ENCODE data around the gene PDCL3.
A peak's percentile ranks its signal among the peaks of the same experiment; 100 is the strongest.

The PDCL3 gene

DNA sequence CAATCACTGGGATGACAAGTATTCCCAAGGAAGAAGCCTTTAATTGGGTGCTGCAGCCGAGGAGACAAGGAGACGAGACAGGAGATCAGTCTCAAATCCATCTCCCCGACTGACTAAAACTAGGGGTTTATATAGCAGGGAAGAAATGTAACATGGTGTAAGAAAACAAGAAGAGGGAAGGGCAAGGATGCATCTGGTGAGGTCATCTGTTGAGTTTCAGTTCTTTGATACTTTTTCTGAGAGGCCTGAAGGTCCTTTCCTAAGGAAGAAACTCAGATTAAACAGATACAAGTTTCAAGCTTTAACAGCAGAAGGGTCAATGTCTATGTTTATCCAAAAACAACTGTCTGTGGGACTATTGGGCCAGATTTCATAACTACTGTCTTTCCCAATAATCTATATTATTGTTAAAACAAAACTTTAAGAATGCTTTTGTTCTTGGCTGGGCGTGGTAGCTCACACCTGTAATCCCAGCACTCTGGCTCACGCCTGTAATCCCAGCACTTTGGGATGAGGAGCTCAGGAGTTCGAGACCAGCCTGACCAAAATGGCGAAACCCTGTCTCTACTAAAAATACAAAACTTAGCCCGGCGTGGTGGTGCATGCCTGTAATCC is 2.5 kb upstream of the PDCL3 start:
- no peak for DNase-seq (ENCODE audit: low spot score)

DNA sequence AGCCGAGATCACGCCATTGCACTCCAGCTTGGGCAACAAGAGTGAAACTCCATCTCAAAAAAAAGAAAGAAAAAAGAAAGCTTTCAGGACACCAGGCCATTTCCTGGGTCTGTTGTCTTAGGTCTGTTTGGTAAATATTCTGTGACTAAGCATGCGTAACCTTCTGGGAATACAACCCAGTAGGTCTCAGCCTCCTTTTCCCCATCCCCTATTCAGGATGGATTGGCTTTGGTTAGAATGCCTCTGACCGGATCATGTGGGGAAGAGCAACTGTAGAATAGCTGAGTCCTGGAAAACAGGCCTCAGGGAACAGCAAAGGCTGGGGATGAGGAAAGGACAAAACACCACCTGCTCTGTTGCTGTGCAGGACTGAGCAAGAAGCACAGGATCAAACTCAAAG is 1.6 kb upstream of the PDCL3 start:
- peak; percentile 45 for DNase-seq (ENCODE audit: low spot score)

DNA sequence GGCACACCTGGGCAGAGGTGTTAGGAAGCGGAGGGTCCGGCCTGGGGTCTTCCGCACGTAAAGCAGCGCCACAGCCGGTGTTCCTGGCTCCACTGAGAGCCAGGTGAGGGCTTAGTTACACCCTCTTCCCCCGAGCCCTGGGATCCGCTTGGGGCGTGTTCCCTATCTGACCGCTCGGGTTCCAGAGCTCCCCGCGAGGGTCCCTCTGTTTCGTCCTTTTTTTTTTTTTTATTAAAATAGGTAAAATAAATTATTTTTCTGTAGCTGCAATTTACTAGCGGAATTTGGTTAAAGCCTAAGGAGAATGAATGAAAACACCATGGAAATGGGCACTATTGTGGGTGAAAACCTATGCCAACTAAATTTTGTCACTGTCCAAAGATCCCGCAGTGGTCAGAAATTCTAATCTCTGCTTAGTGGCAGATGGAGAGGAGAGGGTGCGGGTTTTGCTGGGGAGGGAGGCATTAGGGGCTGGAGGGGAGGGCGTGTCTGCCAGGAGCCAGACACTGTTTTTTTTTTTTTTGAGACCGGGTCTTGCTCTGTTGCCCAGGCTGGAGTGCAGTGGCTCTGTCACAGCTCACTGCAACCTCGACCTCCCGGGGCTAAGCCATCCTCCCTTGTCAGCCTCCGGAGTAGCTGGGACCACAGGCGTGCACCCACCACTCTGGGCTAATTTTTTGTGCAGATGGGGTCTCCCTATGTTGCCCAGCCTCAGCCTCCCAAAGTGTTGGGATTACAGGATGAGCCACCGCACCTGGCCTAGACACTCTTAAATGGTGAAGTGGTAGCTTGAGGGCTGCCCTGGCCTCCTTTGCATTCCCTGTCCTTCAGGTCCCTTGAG is 834 bp downstream of the PDCL3 start:
- peak; percentile 11 for DNase-seq (ENCODE audit: low spot score)

DNA sequence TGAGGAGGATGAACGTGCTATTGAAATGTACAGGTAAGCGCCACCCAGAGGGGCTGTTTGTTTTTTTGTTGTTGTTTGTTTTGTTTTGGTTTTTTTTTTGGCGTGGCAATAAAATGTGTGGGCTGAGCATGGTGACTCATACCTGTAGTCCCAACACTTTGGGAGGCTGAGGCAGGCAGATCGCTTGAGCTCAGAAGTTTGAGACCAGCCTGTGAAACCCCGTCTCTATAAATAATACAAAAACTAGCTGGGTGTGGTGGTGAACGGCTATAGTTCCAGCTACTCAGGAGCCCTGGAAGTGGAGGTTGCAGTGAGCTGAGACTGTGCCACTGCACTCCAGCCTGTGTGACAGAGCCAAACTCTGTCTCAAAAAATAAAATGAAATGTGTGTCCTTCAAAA is 6.2 kb downstream of the PDCL3 start:
- no peak for DNase-seq (ENCODE audit: low spot score)

DNA sequence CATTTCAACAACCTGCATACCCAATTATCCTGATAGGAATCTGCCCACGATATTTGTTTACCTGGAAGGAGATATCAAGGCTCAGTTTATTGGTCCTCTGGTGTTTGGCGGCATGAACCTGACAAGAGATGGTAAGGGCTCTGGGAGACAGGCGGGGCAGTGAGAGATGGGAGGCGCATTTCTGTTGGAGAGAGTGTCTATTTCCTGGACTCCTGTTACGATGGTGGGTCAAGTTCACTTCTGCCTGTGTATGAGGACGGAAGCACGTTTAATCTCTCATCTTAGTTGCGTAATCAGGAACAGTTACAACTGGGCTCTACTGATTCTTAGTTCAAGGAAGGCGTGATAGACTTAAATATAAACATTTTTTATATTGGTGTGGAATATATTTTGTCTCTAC is 8.9 kb downstream of the PDCL3 start:
- DNase-seq (ENCODE audit: low spot score), result no peak

DNA sequence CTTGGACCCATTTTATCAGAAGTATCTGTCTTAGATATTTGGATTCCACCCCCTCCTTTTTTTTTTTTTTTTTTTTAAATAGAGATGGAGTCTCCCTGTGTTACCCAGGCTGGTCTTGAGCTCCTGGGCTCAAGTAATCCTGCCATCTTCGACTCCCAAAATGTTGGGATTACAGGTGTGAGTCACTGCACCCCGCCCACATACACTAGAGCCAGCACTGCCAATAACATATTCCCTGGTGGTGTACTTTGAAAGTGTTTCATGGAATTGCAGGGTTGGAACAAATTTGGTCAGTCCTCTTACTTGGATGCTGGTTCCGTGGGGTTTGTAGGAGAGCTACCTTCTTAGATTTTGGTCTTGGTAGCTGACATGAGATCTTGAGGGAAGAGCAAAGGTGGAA is 15.0 kb downstream of the PDCL3 start:
- DNase-seq (ENCODE audit: low spot score), result peak; percentile 7

DNA sequence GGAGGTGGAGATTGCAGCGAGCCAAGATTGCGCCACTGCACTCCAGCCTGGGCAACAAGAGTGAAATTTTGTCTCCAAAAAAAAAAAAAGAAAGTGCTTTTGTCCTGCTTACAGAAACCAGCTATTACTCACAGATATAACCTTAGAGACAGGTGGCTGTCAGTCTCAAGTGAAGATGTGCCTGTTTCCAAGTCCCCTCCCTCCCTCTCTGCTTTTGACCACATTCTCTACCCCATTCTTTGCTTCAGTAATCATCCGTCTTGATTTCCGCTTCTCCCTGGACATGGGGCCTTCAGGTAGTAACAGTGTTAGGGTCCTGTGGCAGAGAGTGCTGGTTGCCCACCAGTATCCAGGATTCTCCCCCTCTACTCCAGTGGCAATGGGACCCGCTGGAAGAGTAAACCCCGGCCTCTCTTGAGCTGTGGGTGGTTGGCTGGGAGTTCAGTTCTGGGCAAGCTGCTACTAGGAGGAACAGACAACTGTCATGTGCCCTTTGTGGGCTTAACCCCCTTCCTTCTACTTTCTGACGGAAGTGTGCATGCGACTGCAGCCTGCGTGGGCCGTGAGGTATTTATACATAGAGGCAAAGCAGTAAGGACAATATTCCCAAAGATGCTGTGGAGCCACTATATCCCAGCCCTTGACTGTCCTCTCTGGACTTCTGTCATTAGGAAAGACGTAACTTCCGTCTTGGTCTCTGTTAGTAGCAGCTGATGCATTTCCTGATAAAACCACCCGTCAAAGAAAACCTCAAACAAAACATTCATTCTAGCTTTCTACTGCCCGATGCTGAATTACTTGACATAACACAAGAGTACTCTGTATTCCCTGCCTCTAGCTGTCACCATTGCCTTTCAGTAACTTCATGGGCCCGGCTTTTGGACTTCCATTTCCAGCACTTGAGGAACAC is 17.8 kb downstream of the PDCL3 start:
- no peak for DNase-seq (ENCODE audit: low spot score)

DNA sequence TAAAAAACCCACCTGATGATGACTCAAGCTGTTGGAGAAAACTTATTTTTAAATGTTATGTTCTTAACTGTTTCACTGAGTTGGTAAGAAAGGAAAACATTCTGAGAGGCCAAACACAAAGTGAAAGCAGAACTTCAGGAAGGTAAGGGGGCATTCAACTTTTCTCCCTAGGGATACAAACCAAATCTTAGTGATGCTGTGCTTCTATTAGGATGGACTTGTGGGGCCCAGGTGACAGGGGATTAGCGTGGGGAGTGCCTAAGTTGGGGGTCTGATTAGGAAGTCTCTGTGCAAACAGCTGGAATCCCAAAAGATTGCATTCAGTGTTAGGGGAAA is 18.5 kb downstream of the PDCL3 start:
- DNase-seq (ENCODE audit: low spot score), result no peak

DNA sequence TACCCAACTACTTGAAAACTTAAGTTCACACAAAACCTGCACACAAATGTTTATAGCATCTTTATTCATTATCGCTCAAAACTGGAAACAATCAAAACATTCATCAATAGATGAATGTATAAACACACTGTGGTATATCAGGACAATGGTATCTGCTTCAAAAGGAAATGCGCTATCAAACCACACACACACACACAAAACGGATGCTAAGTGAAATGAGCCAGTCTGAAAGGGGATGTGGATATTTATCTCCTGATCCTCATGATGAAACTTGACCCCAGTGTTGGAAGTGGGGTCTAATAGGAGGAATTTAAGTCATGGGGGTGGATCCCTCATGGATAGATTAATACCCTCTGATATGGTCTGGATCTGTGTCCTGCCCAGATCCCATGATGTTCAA is 22.0 kb downstream of the PDCL3 start:
- no peak for DNase-seq (ENCODE audit: low spot score)

DNA sequence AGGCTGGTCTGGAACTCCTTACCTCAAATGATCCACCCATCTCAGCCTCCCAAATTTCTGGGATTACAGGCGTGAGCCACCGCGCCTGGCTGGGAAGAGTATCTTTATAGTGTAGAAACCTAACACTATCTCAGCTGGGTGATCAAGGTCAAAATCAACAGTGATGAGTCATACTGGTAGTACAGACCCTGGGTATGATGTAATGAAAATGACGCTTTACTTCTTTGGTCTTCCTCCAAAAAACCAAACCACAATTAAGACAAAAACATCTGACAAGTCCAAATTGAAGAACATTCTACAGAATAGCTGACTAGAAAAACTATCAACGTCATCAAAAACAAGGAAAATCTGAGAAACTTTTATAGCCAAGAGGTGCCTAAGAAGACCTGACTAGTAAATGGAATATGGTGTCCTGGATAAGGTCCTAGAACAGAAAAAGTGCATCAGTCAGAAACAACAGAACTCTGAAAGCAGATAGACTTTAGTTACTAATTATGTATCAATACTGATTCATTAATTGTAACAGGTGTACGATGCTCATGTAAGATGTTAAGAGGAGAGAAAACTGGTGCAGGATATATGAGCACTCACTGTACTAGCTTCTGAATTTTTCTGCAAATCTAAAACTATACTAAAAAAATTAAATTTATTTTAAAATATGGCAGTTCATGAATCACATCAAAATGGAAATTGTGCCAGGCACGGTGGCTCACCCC is 25.4 kb downstream of the PDCL3 start:
- DNase-seq (ENCODE audit: low spot score), result peak; percentile 42

DNA sequence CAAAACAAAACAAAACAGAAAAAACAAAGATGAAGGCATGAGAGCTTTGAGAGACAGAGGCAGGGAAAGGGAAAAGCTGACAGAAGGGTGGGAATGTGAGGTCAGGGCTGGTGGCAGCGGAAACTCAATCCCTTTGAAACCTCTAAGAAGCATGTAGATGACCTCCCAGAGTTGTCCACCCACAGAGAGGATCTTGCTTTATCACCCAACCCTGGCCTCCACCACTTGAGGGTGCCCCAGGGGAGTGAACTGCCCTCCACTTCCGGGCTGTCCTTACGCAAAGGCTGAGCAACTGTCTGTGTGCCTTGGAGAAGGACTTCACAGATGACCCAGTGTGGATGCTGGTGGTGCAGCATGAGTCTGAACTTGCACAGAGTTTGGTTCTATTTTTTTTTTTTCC is 26.7 kb downstream of the PDCL3 start:
- DNase-seq (ENCODE audit: low spot score), result no peak

DNA sequence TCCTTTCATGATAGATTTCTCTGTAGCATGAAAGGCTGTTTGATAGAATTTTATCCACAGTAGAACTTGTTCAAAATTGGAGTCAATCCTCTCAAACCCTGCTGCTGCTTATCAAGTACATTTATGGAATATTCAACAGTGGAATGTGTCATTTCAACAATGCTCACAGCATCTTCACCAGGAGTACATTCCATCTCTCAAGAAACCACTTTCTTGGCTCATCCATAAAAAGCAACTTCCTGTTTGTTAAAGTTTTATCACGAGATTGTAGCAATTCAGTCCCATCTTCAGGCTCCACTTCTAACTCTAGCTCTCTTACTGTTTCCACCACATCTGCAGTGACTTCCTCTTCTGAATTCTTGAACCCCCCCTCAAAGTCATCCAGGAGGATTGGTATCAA is 29.4 kb downstream of the PDCL3 start:
- DNase-seq (ENCODE audit: low spot score), result no peak

DNA sequence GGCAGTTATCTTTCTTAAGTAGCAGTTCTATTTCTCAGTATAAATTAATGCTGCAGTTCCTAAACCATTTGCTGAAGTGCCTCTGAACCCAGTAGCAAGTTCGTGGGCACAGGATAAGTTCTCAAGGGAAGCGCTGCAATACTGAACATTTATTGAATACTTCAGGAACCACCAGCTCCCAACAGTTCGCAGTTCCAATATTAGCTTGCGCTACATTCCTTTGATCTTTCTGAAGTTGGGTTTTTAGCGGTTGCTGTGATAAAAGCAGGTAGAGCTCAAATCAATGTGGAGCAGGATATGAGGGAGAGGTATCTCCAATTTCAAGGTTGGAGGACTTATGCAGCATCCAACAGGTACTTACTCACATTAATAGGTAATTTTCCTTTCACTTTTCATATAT is 33.7 kb downstream of the PDCL3 start:
- no peak for DNase-seq (ENCODE audit: low spot score)

DNA sequence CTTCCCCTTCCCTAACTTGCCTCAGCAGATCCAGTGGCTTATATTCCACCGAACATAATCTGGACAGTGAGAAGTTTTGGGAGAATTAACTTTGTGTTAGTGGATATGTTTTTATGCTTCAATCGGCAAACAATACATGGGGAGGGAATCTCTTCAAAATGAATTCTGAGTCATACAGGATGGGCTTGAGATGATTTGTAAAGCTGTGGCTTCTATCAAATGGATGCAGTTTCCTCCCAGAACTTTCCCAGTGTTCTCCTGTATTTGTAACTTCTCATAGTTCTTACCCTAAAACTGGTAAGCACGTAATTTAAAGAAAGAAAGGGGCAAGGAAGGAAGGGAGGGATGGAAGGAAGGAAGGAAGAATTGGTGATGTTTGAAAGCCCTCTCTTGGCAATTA is 36.8 kb downstream of the PDCL3 start:
- no peak for DNase-seq (ENCODE audit: low spot score)

DNA sequence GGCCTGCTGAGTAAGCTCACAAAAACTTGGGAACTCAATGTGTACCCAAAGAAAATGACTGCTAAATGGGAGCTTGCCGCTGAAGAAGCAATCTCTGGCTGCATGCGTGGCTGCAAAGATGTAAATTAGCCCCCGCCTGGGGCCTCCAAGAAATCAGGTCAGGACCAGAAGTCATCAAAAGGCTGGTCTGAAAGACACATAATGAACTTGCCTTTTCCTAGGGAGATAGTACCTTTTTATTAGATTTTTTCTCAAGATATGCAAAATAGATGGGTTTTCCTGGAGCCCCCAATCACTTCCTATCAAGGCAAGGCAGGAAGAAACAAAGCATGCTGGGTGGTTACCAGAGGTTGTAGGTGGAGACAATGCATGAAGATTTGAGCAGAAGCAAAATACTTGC is 38.9 kb downstream of the PDCL3 start:
- no peak for DNase-seq (ENCODE audit: low spot score)

DNA sequence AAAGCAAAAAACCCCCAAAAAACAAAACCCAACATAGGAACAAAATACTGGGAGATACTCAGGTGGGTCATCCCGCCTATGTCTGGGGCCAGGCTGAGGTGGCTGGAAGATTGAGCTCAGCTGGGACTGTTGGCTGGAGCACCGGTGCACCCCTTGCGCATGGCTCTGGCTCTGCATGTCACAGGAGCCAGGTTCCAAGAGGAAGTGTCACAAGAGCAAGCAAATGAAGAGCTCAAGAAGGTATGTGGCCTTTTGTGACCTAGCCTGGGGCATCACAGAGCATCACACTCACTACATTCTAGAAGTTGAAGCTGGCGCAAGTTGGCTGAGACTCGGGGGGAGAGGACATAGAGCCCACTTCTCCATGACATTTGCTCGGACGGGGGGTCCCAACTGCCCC is 40.6 kb downstream of the PDCL3 start:
- DNase-seq (ENCODE audit: low spot score), result no peak

DNA sequence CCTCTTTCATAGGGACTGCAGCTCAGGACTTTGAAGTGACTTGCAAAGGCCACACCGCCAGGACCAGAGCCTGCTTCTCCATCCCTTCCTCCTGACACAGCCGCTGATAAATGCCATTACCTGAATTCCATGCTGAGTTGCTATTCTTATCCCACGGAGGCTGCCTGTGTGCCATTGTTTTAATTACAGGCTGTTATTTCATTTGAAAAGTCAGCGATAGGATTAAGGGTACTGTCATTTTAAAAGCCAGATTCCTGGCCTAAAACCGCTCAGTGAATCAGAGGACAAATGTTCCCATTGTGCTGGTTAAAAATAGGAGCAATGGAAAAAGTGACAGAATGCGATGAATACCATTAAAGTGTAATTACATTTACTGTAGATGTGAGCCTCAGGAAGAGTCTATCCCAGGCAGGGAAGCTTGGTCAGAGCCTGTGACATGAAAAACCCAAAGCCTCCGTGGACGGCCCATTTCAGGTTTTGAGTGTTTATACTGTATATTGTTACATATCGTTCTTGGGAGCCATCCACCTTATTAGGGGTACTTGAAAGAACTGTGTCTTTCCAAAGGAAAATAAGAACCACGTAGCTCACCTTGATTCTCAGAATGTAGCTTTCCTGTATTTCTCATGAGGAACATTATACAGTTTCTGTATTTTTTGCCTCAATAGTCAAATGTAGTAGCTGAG is 41.3 kb downstream of the PDCL3 start:
- DNase-seq (ENCODE audit: low spot score), result no peak

DNA sequence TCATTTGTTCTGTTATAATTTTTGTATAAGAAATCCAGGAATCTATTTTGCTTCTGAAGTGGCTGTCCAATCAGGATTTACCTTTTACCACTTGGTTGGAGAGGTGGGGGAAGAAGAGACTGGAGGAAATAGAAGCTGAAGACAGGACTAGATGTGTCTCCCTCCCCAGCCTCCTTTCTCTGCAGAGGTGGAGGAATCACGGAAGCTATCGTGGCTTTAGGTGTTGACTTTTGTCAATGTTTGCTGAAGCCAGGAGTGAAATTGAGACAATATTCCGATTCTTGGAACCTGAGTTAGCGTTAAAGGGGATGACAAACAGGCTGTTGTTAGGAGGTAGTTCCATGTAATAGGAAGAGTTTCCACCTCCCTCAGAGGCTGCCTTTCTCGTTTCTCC is 43.5 kb downstream of the PDCL3 start:
- no peak for DNase-seq (ENCODE audit: low spot score)

DNA sequence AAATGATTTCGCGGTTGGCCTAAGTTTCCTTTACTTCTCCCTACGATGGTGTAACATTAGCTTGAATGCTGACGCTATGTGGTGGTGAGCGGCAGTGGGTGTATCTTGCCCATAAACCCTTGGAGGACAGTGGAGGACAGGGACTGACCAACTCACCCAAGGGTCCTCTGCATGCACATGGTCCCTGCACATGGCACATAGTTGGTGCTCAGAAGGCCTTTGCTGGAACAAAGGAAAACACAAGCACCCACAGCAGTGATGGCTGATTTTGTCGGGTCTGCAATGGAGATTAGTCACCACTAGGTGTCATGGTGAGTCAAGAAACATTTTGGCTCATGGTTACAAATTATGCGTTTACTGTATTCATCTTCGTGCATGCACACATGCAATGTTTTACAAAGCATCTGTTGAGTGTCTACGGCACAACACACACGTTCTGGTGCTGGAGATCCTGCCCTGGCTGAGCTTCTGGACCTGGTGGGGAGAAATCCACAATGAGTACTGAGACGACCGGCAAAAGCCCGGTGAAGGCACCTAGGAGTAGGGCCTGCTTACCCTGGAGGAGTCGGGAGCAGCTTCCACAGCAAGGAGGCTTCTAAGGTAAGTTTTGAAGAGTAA is 44.0 kb downstream of the PDCL3 start:
- DNase-seq (ENCODE audit: low spot score), result peak; percentile 47

DNA sequence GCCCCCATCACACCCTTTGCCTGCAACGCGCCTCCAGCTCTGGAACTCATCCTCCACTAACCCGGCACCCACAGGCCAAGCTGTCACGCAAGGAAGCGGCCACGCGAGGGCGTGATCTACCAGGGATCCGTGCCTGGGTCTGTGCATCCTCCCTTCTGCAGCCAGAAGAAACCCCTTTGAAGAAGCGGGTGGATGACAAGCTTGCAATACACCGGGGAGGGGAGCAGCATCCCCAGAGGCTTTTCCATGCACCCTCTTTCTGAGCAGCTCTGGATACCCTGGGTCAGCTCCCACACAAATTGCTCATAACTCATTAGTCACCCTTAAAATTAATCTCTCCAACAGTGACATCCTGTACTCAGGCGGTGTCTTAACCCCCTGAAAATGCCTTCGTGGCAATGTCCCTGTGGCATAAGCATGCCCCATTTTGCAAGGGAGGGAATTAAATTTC is 47.6 kb downstream of the PDCL3 start:
- DNase-seq (ENCODE audit: low spot score), result peak; percentile 57

All from kidney tubule cell (primary cell).